CD4-positive, alpha-beta T cell (primary cell): Measurements from ENCODE around the gene TLK1. TPM values are rescaled to one million over a fixed set of nuclear protein-coding genes. Genes with fewer than 3 reads are reported as not detected.

Experiments used
- ATAC-seq: fragments of 200-7000 bp; cut with Tn5 transposase; one replicate; pipeline ENCODE4 v1.10.0; 2022; ENCODE audit warnings: mild to moderate bottlenecking; ENCODE audit not compliant: poor library complexity
- CTCF ChIA-PET: fragments of 350-600 bp; sonication (Branson Sonifier 250); formaldehyde crosslinking; loops from one replicate; lab custom pipeline; 2021; ENCODE audit warnings: antibody characterized with exemption, inconsistent platforms; lab: Charles Lee
- POLR2A ChIA-PET: fragments of 350-600 bp; sonication (Branson Sonifier 250); formaldehyde crosslinking; loops from one replicate; lab custom pipeline; 2021; ENCODE audit warnings: antibody characterized with exemption, inconsistent platforms; lab: Charles Lee
- DNase-seq, 14 experiments: peaks; one replicate each; pipeline ENCODE4 v3.0.0-alpha.2; 2013 to 2020; ENCODE audit warnings: mixed read lengths in 2 of 14
- H3K27ac ChIP-seq, 2 donors: one replicate each; pipeline versions ENCODE4 v1.5.1 to v1.7.0; 2013; ENCODE audit warnings: low read length in 2 of 2, low read depth in 1 of 2, mild to moderate bottlenecking in 1 of 2
- H3K27me3 ChIP-seq, 2 experiments: 1 replicate in 1 of 2; 2 replicates in 1 of 2; pipeline versions ENCODE4 v1.6.1 to v1.7.0; 2013; ENCODE audit warnings: low read length in 2 of 2, control low read depth in 1 of 2, mild to moderate bottlenecking in 1 of 2, moderate library complexity in 1 of 2; ENCODE audit not compliant: insufficient read depth in 2 of 2, control insufficient read depth in 1 of 2
- H3K36me3 ChIP-seq: one replicate; pipeline ENCODE4 v1.6.1; 2013; ENCODE audit warnings: low read length, control low read depth; ENCODE audit not compliant: insufficient read depth
- H3K4me1 ChIP-seq: one replicate; pipeline ENCODE4 v1.6.1; 2013; ENCODE audit warnings: low read length, control low read depth; ENCODE audit not compliant: insufficient read depth
- H3K4me3 ChIP-seq: one replicate; pipeline ENCODE4 v1.5.1; 2013; ENCODE audit warnings: mild to moderate bottlenecking, low read length, moderate library complexity
- H3K9me3 ChIP-seq, 2 experiments: 1 replicate in 1 of 2; 2 replicates in 1 of 2; pipeline versions ENCODE4 v1.6.1 to v1.7.0; 2013; ENCODE audit warnings: low read length in 2 of 2, mild to moderate bottlenecking in 2 of 2, control low read depth in 1 of 2, moderate library complexity in 1 of 2; ENCODE audit not compliant: control insufficient read depth in 1 of 2, insufficient read depth in 1 of 2
- H3K27ac Mint-ChIP-seq: one replicate; pipeline ENCODE4 v1.8.0; 2020; ENCODE audit warnings: mixed read lengths
- H3K27me3 Mint-ChIP-seq: one replicate; pipeline ENCODE4 v1.8.0; 2021; ENCODE audit warnings: mixed read lengths
- H3K36me3 Mint-ChIP-seq: one replicate; pipeline ENCODE4 v1.8.0; 2021; ENCODE audit warnings: low read depth, mixed read lengths
- H3K4me1 Mint-ChIP-seq: one replicate; pipeline ENCODE4 v1.8.0; 2021; ENCODE audit warnings: low read depth, mixed read lengths
- H3K4me3 Mint-ChIP-seq: one replicate; pipeline ENCODE4 v1.8.0; 2020; ENCODE audit warnings: mild to moderate bottlenecking, mixed read lengths
- H3K9me3 Mint-ChIP-seq: one replicate; pipeline ENCODE4 v1.8.0; 2020; ENCODE audit warnings: mixed read lengths
- CTCF ChIP-seq: fragments of 200-600 bp; IDR thresholded peaks from one replicate; pipeline ENCODE4 v1.8.0; 2022; ENCODE audit warnings: antibody characterized with exemption, mild to moderate bottlenecking
- intact Hi-C, 2 experiments: fragments of 100-400 bp; cut with DNase I in 1 of 2; cut with micrococcal nuclease in 1 of 2; formaldehyde crosslinking; loops; one replicate each; pipeline versions ENCODE4 v1.15.1 to v1.9.0; 2023 to 2025; cut with DNase I, micrococcal nuclease
- total RNA-seq, 174 experiments: library from RNA in 2 of 174; stranded (reverse) in 2 of 174; gene quantifications; one replicate each; pipeline ENCODE4 v1.2.3 and lab custom pipeline; 2021 to 2026

Gene TLK1
- total RNA-seq, 2 experiments from 2014 or later = 135 to 138 TPM

GRCh38 chr2:171036532-171036931 lies 124.2 kb downstream of the TLK1 start:
- peak overlapping the region; percentile 39 for H3K27ac Mint-ChIP-seq
- peak overlapping the region; percentile 7 for H3K4me3 Mint-ChIP-seq
- ATAC-seq = no peak

GRCh38 chr2:171034315-171034714 lies 126.4 kb downstream of the TLK1 start:
- Mint-ChIP-seq H3K27ac (peak overlapping the region; percentile 8), H3K4me1 (peaks cover 15% of the 10 kb centered on the region), H3K27me3 (no peaks in the 10 kb centered on the region), H3K36me3 (peaks cover 100% of the 10 kb centered on the region), H3K4me3 (no peak overlapping the region), H3K9me3 (peaks cover 3% of the 10 kb centered on the region)
- ChIA-PET CTCF (no interaction called here), POLR2A (no interaction called here)
- peaks cover 73% of the 10 kb centered on the region for H3K36me3 ChIP-seq
- no peaks in the 10 kb centered on the region for H3K27me3 ChIP-seq
- H3K9me3 ChIP-seq = no peaks in the 10 kb centered on the region
- ATAC-seq (no peak), DNase-seq (no peak)
- no peak overlapping the region for H3K27ac ChIP-seq
- TF ChIP-seq CTCF = no peak
- no peaks in the 10 kb centered on the region for H3K4me1 ChIP-seq
- H3K4me3 ChIP-seq = no peak overlapping the region
- intact Hi-C loops = no loop called here

More at GRCh38 chr2:171036532-171036931, 124.2 kb downstream of the TLK1 start:
- peaks cover 3% of the 10 kb centered on the region for H3K9me3 Mint-ChIP-seq
- no peak overlapping the region for H3K27ac ChIP-seq
- no peak overlapping the region for H3K4me3 ChIP-seq
- CTCF ChIA-PET = no interaction called here
- POLR2A ChIA-PET = no interaction called here
- TF ChIP-seq CTCF = no peak
- no peaks in the 10 kb centered on the region for H3K9me3 ChIP-seq
- H3K36me3 Mint-ChIP-seq = peaks cover 93% of the 10 kb centered on the region
- H3K27me3 ChIP-seq = no peaks in the 10 kb centered on the region
- no peaks in the 10 kb centered on the region for H3K27me3 Mint-ChIP-seq
- intact Hi-C loops = no loop called here
- DNase-seq = no peak
- peaks cover 4% of the 10 kb centered on the region for H3K4me1 ChIP-seq
- peaks cover 15% of the 10 kb centered on the region for H3K4me1 Mint-ChIP-seq
- H3K36me3 ChIP-seq = peaks cover 73% of the 10 kb centered on the region

DNA sequence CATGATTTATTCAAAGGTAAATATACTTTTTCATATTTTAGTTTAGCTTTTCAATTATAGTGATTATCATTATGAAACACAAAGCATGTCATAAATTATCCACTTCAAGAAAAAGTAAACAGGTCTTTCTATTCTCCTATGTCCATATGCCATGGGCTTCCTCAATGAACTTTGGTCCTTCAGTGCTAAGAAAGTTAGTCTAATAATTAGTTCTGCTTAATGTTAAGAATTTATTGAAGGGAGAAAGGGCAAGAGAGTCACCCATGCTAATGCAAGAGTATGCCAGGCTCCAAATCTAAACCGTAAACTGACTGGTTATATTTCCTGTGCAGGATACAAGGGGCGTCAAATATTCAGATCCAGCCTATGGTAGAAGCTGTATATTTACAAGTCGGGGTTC lies 135.5 kb downstream of the TLK1 start:
- DNase-seq = no peak
- H3K9me3 Mint-ChIP-seq = no peaks in the 10 kb centered on the region
- H3K27me3 Mint-ChIP-seq = no peaks in the 10 kb centered on the region
- Histone ChIP-seq H3K27me3 (no peaks in the 10 kb centered on the region), H3K9me3 (no peaks in the 10 kb centered on the region), H3K4me1 (no peaks in the 10 kb centered on the region), H3K4me3 (no peak overlapping the region), H3K36me3 (peaks cover 29% of the 10 kb centered on the region), H3K27ac (no peak overlapping the region)
- H3K4me3 Mint-ChIP-seq = no peak overlapping the region
- POLR2A ChIA-PET = no interaction called here
- no peak overlapping the region for H3K27ac Mint-ChIP-seq
- peaks cover 87% of the 10 kb centered on the region for H3K36me3 Mint-ChIP-seq
- intact Hi-C loops = no loop called here
- H3K4me1 Mint-ChIP-seq = peaks cover 30% of the 10 kb centered on the region
- TF ChIP-seq CTCF = no peak
- no peak for ATAC-seq
- CTCF ChIA-PET = no interaction called here
